Stomach (tissue), 4 donors: Measurements from ENCODE around the gene CNDP1.

Experiments
- POLR2A ChIP-seq, 4 donors: fragments of 450-650 bp; IDR thresholded peaks; one replicate each; pipeline ENCODE4 v1.6.1; 2016; ENCODE audit warnings: antibody characterized with exemption in 4 of 4, control low read depth in 2 of 4, mild to moderate bottlenecking in 1 of 4, moderate library complexity in 1 of 4
- TF ChIP-seq, protein P1 (sequence below), 7 experiments: fragments of 450-650 bp in 4 of 7; fragments of 200-600 bp in 3 of 7; sonication (generic) in 3 of 7; IDR thresholded peaks; one replicate each; pipeline ENCODE4 v1.5.1; 2016 to 2019; ENCODE audit warnings: antibody characterized with exemption in 7 of 7, control low read depth in 2 of 7, mild to moderate bottlenecking in 1 of 7

DNA sequence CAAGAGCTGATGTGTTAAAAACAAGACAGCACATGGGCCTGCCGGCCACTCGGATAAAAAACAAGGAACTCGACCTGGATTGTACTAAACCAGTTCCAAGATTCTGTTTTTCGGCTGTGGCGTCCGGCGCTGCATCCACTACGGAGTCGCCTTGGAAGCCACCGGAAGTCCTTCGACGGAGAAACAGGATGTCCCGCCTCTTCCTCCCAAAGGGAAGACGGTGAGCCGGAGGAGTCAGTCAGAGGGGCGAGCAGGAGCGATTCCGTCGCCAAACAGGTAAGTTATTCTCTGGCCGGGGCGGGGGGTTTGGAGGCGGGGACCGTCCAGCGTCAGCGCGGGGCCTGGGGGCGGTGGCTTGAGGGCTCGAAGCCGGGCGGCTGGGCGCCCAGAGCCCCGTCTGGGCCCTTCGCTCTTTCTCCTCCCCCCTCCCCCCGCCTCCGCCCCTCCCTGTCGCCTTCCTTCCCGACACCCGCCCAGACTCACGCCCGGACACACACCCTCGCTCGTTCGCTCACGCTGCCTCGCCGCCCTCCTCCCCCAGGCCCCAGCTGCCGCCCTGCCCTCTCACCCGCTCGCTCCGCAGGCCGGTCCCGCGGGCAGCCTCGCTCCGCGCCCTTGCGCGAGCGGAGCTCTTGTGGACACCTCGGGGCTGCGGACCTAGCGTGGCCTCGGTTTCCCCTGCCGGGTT is 63.5 kb downstream of the CNDP1 start, which contains the start of gene ZNF407:
- peak in 1 of 4 donors; percentile 21 for TF ChIP-seq POLR2A (IDR thresholded peaks at IDR 0.05)
- TF ChIP-seq, protein P1, sequence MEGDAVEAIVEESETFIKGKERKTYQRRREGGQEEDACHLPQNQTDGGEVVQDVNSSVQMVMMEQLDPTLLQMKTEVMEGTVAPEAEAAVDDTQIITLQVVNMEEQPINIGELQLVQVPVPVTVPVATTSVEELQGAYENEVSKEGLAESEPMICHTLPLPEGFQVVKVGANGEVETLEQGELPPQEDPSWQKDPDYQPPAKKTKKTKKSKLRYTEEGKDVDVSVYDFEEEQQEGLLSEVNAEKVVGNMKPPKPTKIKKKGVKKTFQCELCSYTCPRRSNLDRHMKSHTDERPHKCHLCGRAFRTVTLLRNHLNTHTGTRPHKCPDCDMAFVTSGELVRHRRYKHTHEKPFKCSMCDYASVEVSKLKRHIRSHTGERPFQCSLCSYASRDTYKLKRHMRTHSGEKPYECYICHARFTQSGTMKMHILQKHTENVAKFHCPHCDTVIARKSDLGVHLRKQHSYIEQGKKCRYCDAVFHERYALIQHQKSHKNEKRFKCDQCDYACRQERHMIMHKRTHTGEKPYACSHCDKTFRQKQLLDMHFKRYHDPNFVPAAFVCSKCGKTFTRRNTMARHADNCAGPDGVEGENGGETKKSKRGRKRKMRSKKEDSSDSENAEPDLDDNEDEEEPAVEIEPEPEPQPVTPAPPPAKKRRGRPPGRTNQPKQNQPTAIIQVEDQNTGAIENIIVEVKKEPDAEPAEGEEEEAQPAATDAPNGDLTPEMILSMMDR (IDR thresholded peaks at IDR 0.05), result no peak
